PC-3 (cell line): ENCODE results near the gene SYNJ2.

Source experiments
- EZH2 ChIP-seq: fragments of 300-600 bp; sonication (generic); IDR thresholded peaks from one replicate; pipeline ENCODE4 v1.6.1; 2017; ENCODE audit warnings: antibody characterized with exemption, mild to moderate bottlenecking, low read length; ENCODE audit not compliant: unreplicated experiment
- TF ChIP-seq, protein P1 (sequence below): fragments of 300-600 bp; sonication (generic); conservative IDR thresholded peaks from 2 replicates; pipeline ENCODE4 v1.5.1; 2017; ENCODE audit warnings: antibody characterized with exemption, low read depth, mild to moderate bottlenecking, low read length

DNA sequence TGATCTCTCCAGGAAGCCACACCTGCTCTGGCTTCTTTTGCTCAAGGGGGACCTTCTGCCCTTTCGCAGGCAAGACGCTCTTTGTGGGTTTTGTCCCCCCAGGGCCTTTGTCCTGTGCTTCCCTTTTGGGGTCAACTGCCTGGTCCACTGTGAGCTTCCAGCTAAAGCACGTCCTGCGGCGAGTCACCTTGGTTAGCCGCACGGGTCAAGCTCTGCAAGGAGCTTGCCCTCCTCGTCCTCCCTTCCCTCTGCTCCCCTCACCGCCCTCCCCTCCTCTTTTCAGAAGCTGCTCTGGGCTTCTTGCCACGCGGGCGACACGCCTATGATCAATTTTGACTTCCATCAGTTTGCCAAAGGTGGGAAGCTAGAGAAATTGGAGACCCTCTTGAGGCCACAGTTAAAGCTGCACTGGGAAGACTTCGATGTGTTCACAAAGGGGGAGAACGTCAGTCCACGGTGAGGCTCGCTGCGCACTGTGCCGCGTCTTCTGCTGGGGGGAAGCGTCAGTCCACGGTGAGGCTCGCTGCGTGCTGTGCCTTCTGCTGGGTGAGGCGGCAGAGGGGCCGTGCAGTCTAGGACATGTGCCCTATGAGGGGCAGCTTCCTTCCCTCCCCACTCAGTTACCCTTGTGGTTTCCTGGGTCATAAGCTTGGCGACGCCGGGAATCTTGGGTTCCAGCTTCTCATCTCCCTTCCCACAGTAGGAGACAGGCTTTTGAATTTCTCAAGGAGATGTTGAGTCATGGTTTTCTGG is 80.2 kb downstream of the SYNJ2 start:
- TF ChIP-seq, protein P1, sequence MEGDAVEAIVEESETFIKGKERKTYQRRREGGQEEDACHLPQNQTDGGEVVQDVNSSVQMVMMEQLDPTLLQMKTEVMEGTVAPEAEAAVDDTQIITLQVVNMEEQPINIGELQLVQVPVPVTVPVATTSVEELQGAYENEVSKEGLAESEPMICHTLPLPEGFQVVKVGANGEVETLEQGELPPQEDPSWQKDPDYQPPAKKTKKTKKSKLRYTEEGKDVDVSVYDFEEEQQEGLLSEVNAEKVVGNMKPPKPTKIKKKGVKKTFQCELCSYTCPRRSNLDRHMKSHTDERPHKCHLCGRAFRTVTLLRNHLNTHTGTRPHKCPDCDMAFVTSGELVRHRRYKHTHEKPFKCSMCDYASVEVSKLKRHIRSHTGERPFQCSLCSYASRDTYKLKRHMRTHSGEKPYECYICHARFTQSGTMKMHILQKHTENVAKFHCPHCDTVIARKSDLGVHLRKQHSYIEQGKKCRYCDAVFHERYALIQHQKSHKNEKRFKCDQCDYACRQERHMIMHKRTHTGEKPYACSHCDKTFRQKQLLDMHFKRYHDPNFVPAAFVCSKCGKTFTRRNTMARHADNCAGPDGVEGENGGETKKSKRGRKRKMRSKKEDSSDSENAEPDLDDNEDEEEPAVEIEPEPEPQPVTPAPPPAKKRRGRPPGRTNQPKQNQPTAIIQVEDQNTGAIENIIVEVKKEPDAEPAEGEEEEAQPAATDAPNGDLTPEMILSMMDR: no peak
- TF ChIP-seq EZH2: no peak
